ENCODE data around the gene RAB3IP.

- TF ChIP-seq CTCF (conservative IDR thresholded peaks at IDR 0.05) (no peak), EZH2 (IDR thresholded peaks at IDR 0.05; ENCODE audit: low read depth) (no peak)
Observed at GRCh38 chr12:69744109-69744508, 5.4 kb downstream of the RAB3IP start.

Data from PC-9 (cell line).